Measurements from ENCODE around the gene HSPBP1. TPM values are rescaled to one million over a fixed set of nuclear protein-coding genes. Genes with fewer than 3 reads are reported as not detected.

Gene HSPBP1
- total and polyA plus RNA-seq, 4 donors = 9.4 to 31.6 (median 13.5) TPM

DNA sequence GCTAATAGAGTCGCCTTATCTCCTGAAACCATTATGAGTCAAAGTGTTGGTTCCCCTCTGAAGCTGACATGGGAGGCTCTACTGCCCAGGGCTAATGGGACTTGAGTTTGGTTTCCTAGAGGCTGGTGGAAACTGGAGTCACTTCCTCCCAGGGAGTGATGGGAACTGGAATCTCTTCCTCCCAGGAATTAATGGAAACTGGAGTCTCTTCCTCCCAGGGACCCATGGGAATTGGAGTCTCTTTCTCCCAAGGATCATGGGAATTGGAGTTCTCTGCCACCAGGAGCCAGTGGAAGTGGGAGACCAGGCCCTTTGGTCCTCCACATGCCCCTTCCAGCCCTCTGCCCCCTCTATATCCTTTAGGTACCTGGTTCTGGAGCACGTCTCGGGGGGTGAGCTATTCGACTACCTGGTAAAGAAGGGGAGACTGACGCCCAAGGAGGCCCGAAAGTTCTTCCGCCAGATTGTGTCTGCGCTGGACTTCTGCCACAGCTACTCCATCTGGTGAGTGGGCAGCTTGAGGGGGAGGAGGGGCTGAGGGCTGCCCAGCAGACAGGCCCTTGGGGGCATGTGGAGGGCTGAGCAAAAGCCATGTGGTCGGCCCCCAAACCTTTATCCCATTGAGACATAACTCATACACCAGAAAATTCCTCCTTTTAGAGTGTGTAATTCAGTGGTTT lies 9.3 kb upstream of the HSPBP1 start:
- H3K9ac ChIP-seq (ENCODE audit: low read depth in 1 of 2, low read length in 2 of 2) = no peak overlapping the region
- TF ChIP-seq EGR1 (IDR thresholded peaks at IDR 0.05; ENCODE audit: low read depth in 2 of 2) (no peak), JUND (IDR thresholded peaks at IDR 0.05) (no peak), HNF4A (conservative IDR thresholded peaks at IDR 0.05) (no peak), HNF4G (IDR thresholded peaks at IDR 0.05) (no peak), ZBTB33 (IDR thresholded peaks at IDR 0.05) (no peak)
- 97% methylated on average over 9 of the region's 9 CpGs for WGBS
- H3K9me3 ChIP-seq (ENCODE audit: control insufficient read depth in 4 of 4, low read length in 3 of 4) = no peaks in the 10 kb centered on the region
- no peaks in the 10 kb centered on the region for H3K27me3 ChIP-seq (ENCODE audit: control insufficient read depth in 4 of 4, insufficient read depth in 4 of 4, low read length in 3 of 4)
- no peak overlapping the region for H3K27ac ChIP-seq (ENCODE audit: low read depth in 1 of 2, low read length in 2 of 2)
- no peak for DNase-seq (ENCODE audit: low spot score)
- no peaks in the 10 kb centered on the region for H3K4me1 ChIP-seq (ENCODE audit: control insufficient read depth in 4 of 4, insufficient read depth in 4 of 4, low read length in 3 of 4)
- H3K36me3 ChIP-seq (ENCODE audit: control insufficient read depth in 4 of 4, insufficient read depth in 3 of 4, low read depth in 1 of 4, low read length in 3 of 4) = no peaks in the 10 kb centered on the region
- no peak overlapping the region for H3K4me3 ChIP-seq (ENCODE audit: low read depth in 1 of 3, low read length in 3 of 3)

GRCh38 chr19:55287361-55288079 lies 7.6 kb upstream of the HSPBP1 start:
- Histone ChIP-seq H3K9me3 (ENCODE audit: control insufficient read depth in 4 of 4, low read length in 3 of 4) (no peaks in the 10 kb centered on the region), H3K4me1 (ENCODE audit: control insufficient read depth in 4 of 4, insufficient read depth in 4 of 4, low read length in 3 of 4) (no peaks in the 10 kb centered on the region), H3K9ac (ENCODE audit: low read depth in 1 of 2, low read length in 2 of 2) (no peak overlapping the region), H3K4me3 (ENCODE audit: low read depth in 1 of 3, low read length in 3 of 3) (no peak overlapping the region), H3K27me3 (ENCODE audit: control insufficient read depth in 4 of 4, insufficient read depth in 4 of 4, low read length in 3 of 4) (no peaks in the 10 kb centered on the region), H3K36me3 (ENCODE audit: control insufficient read depth in 4 of 4, insufficient read depth in 3 of 4, low read depth in 1 of 4, low read length in 3 of 4) (no peaks in the 10 kb centered on the region), H3K27ac (ENCODE audit: low read depth in 1 of 2, low read length in 2 of 2) (no peak overlapping the region)
- 90% methylated on average over 21 of the region's 21 CpGs for WGBS
- TF ChIP-seq FOXA2 (IDR thresholded peaks at IDR 0.05) (no peak), JUND (IDR thresholded peaks at IDR 0.05) (no peak), FOXA1 (IDR thresholded peaks at IDR 0.05) (no peak), TAF1 (conservative IDR thresholded peaks at IDR 0.05) (no peak), GABPA (IDR thresholded peaks at IDR 0.05 in 1 of 2, conservative IDR thresholded peaks at IDR 0.05 in 1 of 2) (no peak), SP1 (IDR thresholded peaks at IDR 0.05) (no peak)
- DNase-seq (ENCODE audit: low spot score) = no peak

- Histone ChIP-seq H3K36me3 (ENCODE audit: control insufficient read depth in 4 of 4, insufficient read depth in 3 of 4, low read depth in 1 of 4, low read length in 3 of 4) (no peaks in the 10 kb centered on the region), H3K27ac (ENCODE audit: low read depth in 1 of 2, low read length in 2 of 2) (no peak overlapping the region), H3K4me1 (ENCODE audit: control insufficient read depth in 4 of 4, insufficient read depth in 4 of 4, low read length in 3 of 4) (peaks cover 0 to 5% (median 0%) of the 10 kb centered on the region in 4 donors), H3K4me3 (ENCODE audit: low read depth in 1 of 3, low read length in 3 of 3) (no peak overlapping the region), H3K9me3 (ENCODE audit: control insufficient read depth in 4 of 4, low read length in 3 of 4) (no peaks in the 10 kb centered on the region), H3K9ac (ENCODE audit: low read depth in 1 of 2, low read length in 2 of 2) (no peak overlapping the region), H3K27me3 (ENCODE audit: control insufficient read depth in 4 of 4, insufficient read depth in 4 of 4, low read length in 3 of 4) (no peaks in the 10 kb centered on the region)
- 50% methylated on average over 18 of the region's 18 CpGs for WGBS
- no peak for DNase-seq (ENCODE audit: low spot score)
- TF ChIP-seq ZBTB33 (IDR thresholded peaks at IDR 0.05) = no peak
- no peak for TF ChIP-seq JUND (IDR thresholded peaks at IDR 0.05)
- TF ChIP-seq, protein P1, sequence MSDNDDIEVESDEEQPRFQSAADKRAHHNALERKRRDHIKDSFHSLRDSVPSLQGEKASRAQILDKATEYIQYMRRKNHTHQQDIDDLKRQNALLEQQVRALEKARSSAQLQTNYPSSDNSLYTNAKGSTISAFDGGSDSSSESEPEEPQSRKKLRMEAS (IDR thresholded peaks at IDR 0.05) = no peak
- no peak for TF ChIP-seq FOXA2 (IDR thresholded peaks at IDR 0.05)
- TF ChIP-seq EGR1 (IDR thresholded peaks at IDR 0.05; ENCODE audit: low read depth in 2 of 2) = no peak
- TF ChIP-seq HNF4G (IDR thresholded peaks at IDR 0.05) = no peak
- TF ChIP-seq RAD21 (IDR thresholded peaks at IDR 0.05) = no peak
- no peak for TF ChIP-seq ATF3 (IDR thresholded peaks at IDR 0.05)
- no peak for TF ChIP-seq TAF1 (conservative IDR thresholded peaks at IDR 0.05)
- no peak for TF ChIP-seq REST (IDR thresholded peaks at IDR 0.05)
- no peak for TF ChIP-seq RXRA (IDR thresholded peaks at IDR 0.05)
- TF ChIP-seq YY1 (IDR thresholded peaks at IDR 0.05) = no peak
- no peak for TF ChIP-seq FOXA1 (IDR thresholded peaks at IDR 0.05)
- TF ChIP-seq GABPA (IDR thresholded peaks at IDR 0.05 in 1 of 2, conservative IDR thresholded peaks at IDR 0.05 in 1 of 2) = no peak
- TF ChIP-seq NR2F2 (IDR thresholded peaks at IDR 0.05) = no peak
- no peak for TF ChIP-seq HNF4A (conservative IDR thresholded peaks at IDR 0.05)
Measured at GRCh38 chr19:55285229-55285890, 5.5 kb upstream of the HSPBP1 start.
